Liver (tissue), 9 donors: ENCODE measurements around the gene BTN3A1. TPM values are rescaled to one million over a fixed set of nuclear protein-coding genes. Genes with fewer than 3 reads are reported as not detected.

Experiments
- DNase-seq: peaks from one replicate; pipeline ENCODE4 v3.0.0-alpha.2; 2017; ENCODE audit warnings: low spot score
- H3K27ac ChIP-seq, 2 donors: one replicate each; pipeline ENCODE4 v1.7.0; 2013; ENCODE audit warnings: inconsistent platforms in 2 of 2, low read length in 2 of 2, control low read depth in 1 of 2, low read depth in 1 of 2, mild to moderate bottlenecking in 1 of 2
- H3K27me3 ChIP-seq, 4 donors: one replicate each; pipeline versions ENCODE4 v1.6.1 to v1.7.0; 2013; ENCODE audit warnings: low read length in 3 of 4, inconsistent platforms in 1 of 4, mild to moderate bottlenecking in 1 of 4, moderate library complexity in 1 of 4; ENCODE audit not compliant: control insufficient read depth in 4 of 4, insufficient read depth in 4 of 4
- H3K36me3 ChIP-seq, 4 donors: one replicate each; pipeline versions ENCODE4 v1.6.1 to v1.7.0; 2013; ENCODE audit warnings: low read length in 3 of 4, mild to moderate bottlenecking in 3 of 4, low read depth in 1 of 4, moderate library complexity in 1 of 4; ENCODE audit not compliant: control insufficient read depth in 4 of 4, insufficient read depth in 3 of 4
- H3K4me1 ChIP-seq, 4 donors: one replicate each; pipeline versions ENCODE4 v1.6.1 to v1.7.0; 2013; ENCODE audit warnings: low read length in 3 of 4, mild to moderate bottlenecking in 3 of 4, moderate library complexity in 1 of 4; ENCODE audit not compliant: control insufficient read depth in 4 of 4, insufficient read depth in 4 of 4
- H3K4me3 ChIP-seq, 3 donors: one replicate each; pipeline versions ENCODE4 v1.6.1 to v1.7.0; 2013; ENCODE audit warnings: low read length in 3 of 3, control low read depth in 1 of 3, low read depth in 1 of 3, mild to moderate bottlenecking in 1 of 3
- H3K9ac ChIP-seq, 2 donors: one replicate each; pipeline ENCODE4 v1.7.0; 2013; ENCODE audit warnings: low read length in 2 of 2, mild to moderate bottlenecking in 2 of 2, moderate library complexity in 2 of 2, control low read depth in 1 of 2, low read depth in 1 of 2
- H3K9me3 ChIP-seq, 4 donors: one replicate each; pipeline versions ENCODE4 v1.6.1 to v1.7.0; 2013; ENCODE audit warnings: low read length in 3 of 4; ENCODE audit not compliant: control insufficient read depth in 4 of 4
- EGR1 ChIP-seq, 2 donors: IDR thresholded peaks; 2 replicates each; pipeline ENCODE4 v1.6.1; 2016 to 2018; ENCODE audit warnings: antibody characterized with exemption in 2 of 2, low read depth in 2 of 2
- FOXA1 ChIP-seq: IDR thresholded peaks from 2 replicates; pipeline ENCODE4 v1.6.1; 2016; ENCODE audit warnings: antibody characterized with exemption
- FOXA2 ChIP-seq: IDR thresholded peaks from 2 replicates; pipeline ENCODE4 v1.6.1; 2016; ENCODE audit warnings: antibody characterized with exemption
- GABPA ChIP-seq, 2 donors: IDR thresholded peaks in 1 of 2; conservative IDR thresholded peaks in 1 of 2; 2 replicates each; pipeline ENCODE4 v1.6.1; 2016; ENCODE audit warnings: antibody characterized with exemption in 2 of 2, mild to moderate bottlenecking in 1 of 2, moderate library complexity in 1 of 2
- HNF4A ChIP-seq, 2 donors: conservative IDR thresholded peaks; 2 replicates each; pipeline ENCODE4 v1.6.1; 2016; ENCODE audit warnings: antibody characterized with exemption in 2 of 2, mild to moderate bottlenecking in 2 of 2
- HNF4G ChIP-seq: IDR thresholded peaks from 2 replicates; pipeline ENCODE4 v1.6.1; 2016; ENCODE audit warnings: antibody characterized with exemption
- JUND ChIP-seq, 2 donors: IDR thresholded peaks; 2 replicates each; pipeline ENCODE4 v1.6.1; 2016; ENCODE audit warnings: antibody characterized with exemption in 2 of 2
- NR2F2 ChIP-seq: IDR thresholded peaks from 2 replicates; pipeline ENCODE4 v1.6.1; 2016; ENCODE audit warnings: antibody characterized with exemption
- RAD21 ChIP-seq, 2 donors: IDR thresholded peaks; 2 replicates each; pipeline ENCODE4 v1.6.1; 2016; ENCODE audit warnings: antibody characterized with exemption in 2 of 2, mild to moderate bottlenecking in 2 of 2
- RXRA ChIP-seq, 2 donors: IDR thresholded peaks; 2 replicates each; pipeline ENCODE4 v1.6.1; 2017 to 2018; ENCODE audit warnings: antibody characterized with exemption in 2 of 2, mild to moderate bottlenecking in 1 of 2
- SP1 ChIP-seq: IDR thresholded peaks from 2 replicates; pipeline ENCODE4 v1.6.1; 2018; ENCODE audit warnings: antibody characterized with exemption, mild to moderate bottlenecking
- TAF1 ChIP-seq: conservative IDR thresholded peaks from 2 replicates; pipeline ENCODE4 v1.6.1; 2016; ENCODE audit warnings: antibody characterized with exemption, mild to moderate bottlenecking
- YY1 ChIP-seq: IDR thresholded peaks from 2 replicates; pipeline ENCODE4 v1.6.1; 2016; ENCODE audit warnings: antibody characterized with exemption, mild to moderate bottlenecking
- WGBS: extraction: QIAGEN DNeasy Blood & Tissue Kit; methylation state at CpG from one replicate; pipeline ENCODE4 v1.1.7; 2013; 5-methylcytosine and 5-hydroxymethylcytosine counted together
- polyA plus RNA-seq, 2 donors: library from polyadenylated mRNA; stranded (reverse) in 1 of 2; unstranded in 1 of 2; fragments of 200-250 nt in 1 of 2; fragments of >200 nt in 1 of 2; fragmentation: Nextera tagmentation in 1 of 2; extraction: Ambion mirVana in 1 of 2; gene quantifications; one replicate each; pipeline versions ENCODE4 v1.2.1 to v1.2.3, GENCODE V29; 2013 to 2015
- total RNA-seq, 2 donors: library from RNA; depleted of rRNA; stranded (reverse); fragments of >200 nt; gene quantifications; one replicate each; pipeline ENCODE4 v1.2.3, GENCODE V29; 2014
- TF ChIP-seq, protein P1 (sequence below): IDR thresholded peaks from 2 replicates; pipeline ENCODE4 v1.6.1; 2016; ENCODE audit warnings: antibody characterized with exemption
- TF ChIP-seq, protein P2 (sequence below): IDR thresholded peaks from 2 replicates; pipeline ENCODE4 v1.6.1; 2016; ENCODE audit warnings: antibody characterized with exemption, mild to moderate bottlenecking
- TF ChIP-seq, protein P3 (sequence below): IDR thresholded peaks from 2 replicates; pipeline ENCODE4 v1.6.1; 2016; ENCODE audit warnings: antibody characterized with exemption
- TF ChIP-seq, protein P4 (sequence below): IDR thresholded peaks from 2 replicates; pipeline ENCODE4 v1.6.1; 2016; ENCODE audit warnings: antibody characterized with exemption
- TF ChIP-seq, protein P5 (sequence below): fragments of 150-350 bp; IDR thresholded peaks from 2 replicates; pipeline ENCODE4 v1.5.1; 2017; ENCODE audit warnings: improper control_type of control experiment, low read depth, low read length; ENCODE audit not compliant: missing input control
- donor health status: healthy.
- donor health status: healthy.
- donor health status: healthy.
- donor health status: healthy.
- donor health status: healthy.

BTN3A1 gene
- total and polyA plus RNA-seq, 4 donors = 2.3 to 17.1 (median 6.3) TPM

DNA sequence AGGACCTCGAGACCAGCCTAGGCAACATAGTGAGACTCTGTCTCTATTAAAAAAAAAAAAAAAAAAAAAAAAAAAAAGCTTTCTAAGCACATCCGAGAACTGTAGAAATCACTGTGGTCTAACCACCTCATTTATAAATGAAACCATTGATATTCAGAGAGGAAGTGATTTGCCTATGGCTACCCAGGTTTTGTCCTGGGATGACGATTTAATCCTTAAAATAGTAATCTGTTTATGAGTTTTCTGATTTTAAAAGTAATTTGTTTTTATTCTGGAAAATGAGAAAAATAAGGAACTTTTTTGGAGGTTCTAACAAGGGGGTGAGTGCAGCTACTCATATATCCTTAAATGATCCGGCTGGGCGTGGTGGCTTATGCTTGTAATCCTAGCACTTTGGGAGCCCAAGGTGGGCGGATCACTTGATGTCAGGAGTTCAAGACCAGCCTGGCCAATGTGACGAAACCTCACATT lies 43.5 kb upstream of the BTN3A1 start:
- no peak overlapping the region for H3K27ac ChIP-seq

More for the DNA sequence above, 43.5 kb upstream of the BTN3A1 start:
- Histone ChIP-seq H3K9me3 (no peaks in the 10 kb centered on the region), H3K27me3 (no peaks in the 10 kb centered on the region), H3K4me1 (no peaks in the 10 kb centered on the region), H3K4me3 (no peak overlapping the region), H3K9ac (no peak overlapping the region), H3K36me3 (no peaks in the 10 kb centered on the region)
- DNase-seq = no peak
- TF ChIP-seq HNF4A (conservative IDR thresholded peaks at IDR 0.05) (no peak), SP1 (no peak), JUND (IDR thresholded peaks at IDR 0.05) (no peak), TAF1 (no peak), FOXA2 (no peak), FOXA1 (no peak), RAD21 (IDR thresholded peaks at IDR 0.05) (no peak), YY1 (no peak), HNF4G (no peak), GABPA (IDR thresholded peaks at IDR 0.05 in 1 of 2, conservative IDR thresholded peaks at IDR 0.05 in 1 of 2) (no peak), RXRA (IDR thresholded peaks at IDR 0.05) (no peak), NR2F2 (no peak), EGR1 (IDR thresholded peaks at IDR 0.05; ENCODE audit: low read depth in 2 of 2) (no peak)
- TF ChIP-seq, protein P1, sequence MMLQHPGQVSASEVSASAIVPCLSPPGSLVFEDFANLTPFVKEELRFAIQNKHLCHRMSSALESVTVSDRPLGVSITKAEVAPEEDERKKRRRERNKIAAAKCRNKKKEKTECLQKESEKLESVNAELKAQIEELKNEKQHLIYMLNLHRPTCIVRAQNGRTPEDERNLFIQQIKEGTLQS = no peak
- TF ChIP-seq, protein P2, sequence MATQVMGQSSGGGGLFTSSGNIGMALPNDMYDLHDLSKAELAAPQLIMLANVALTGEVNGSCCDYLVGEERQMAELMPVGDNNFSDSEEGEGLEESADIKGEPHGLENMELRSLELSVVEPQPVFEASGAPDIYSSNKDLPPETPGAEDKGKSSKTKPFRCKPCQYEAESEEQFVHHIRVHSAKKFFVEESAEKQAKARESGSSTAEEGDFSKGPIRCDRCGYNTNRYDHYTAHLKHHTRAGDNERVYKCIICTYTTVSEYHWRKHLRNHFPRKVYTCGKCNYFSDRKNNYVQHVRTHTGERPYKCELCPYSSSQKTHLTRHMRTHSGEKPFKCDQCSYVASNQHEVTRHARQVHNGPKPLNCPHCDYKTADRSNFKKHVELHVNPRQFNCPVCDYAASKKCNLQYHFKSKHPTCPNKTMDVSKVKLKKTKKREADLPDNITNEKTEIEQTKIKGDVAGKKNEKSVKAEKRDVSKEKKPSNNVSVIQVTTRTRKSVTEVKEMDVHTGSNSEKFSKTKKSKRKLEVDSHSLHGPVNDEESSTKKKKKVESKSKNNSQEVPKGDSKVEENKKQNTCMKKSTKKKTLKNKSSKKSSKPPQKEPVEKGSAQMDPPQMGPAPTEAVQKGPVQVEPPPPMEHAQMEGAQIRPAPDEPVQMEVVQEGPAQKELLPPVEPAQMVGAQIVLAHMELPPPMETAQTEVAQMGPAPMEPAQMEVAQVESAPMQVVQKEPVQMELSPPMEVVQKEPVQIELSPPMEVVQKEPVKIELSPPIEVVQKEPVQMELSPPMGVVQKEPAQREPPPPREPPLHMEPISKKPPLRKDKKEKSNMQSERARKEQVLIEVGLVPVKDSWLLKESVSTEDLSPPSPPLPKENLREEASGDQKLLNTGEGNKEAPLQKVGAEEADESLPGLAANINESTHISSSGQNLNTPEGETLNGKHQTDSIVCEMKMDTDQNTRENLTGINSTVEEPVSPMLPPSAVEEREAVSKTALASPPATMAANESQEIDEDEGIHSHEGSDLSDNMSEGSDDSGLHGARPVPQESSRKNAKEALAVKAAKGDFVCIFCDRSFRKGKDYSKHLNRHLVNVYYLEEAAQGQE = no peak
- TF ChIP-seq, protein P3, sequence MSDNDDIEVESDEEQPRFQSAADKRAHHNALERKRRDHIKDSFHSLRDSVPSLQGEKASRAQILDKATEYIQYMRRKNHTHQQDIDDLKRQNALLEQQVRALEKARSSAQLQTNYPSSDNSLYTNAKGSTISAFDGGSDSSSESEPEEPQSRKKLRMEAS = no peak
- TF ChIP-seq, protein P4, sequence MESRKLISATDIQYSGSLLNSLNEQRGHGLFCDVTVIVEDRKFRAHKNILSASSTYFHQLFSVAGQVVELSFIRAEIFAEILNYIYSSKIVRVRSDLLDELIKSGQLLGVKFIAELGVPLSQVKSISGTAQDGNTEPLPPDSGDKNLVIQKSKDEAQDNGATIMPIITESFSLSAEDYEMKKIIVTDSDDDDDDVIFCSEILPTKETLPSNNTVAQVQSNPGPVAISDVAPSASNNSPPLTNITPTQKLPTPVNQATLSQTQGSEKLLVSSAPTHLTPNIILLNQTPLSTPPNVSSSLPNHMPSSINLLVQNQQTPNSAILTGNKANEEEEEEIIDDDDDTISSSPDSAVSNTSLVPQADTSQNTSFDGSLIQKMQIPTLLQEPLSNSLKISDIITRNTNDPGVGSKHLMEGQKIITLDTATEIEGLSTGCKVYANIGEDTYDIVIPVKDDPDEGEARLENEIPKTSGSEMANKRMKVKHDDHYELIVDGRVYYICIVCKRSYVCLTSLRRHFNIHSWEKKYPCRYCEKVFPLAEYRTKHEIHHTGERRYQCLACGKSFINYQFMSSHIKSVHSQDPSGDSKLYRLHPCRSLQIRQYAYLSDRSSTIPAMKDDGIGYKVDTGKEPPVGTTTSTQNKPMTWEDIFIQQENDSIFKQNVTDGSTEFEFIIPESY = no peak
- TF ChIP-seq, protein P5, sequence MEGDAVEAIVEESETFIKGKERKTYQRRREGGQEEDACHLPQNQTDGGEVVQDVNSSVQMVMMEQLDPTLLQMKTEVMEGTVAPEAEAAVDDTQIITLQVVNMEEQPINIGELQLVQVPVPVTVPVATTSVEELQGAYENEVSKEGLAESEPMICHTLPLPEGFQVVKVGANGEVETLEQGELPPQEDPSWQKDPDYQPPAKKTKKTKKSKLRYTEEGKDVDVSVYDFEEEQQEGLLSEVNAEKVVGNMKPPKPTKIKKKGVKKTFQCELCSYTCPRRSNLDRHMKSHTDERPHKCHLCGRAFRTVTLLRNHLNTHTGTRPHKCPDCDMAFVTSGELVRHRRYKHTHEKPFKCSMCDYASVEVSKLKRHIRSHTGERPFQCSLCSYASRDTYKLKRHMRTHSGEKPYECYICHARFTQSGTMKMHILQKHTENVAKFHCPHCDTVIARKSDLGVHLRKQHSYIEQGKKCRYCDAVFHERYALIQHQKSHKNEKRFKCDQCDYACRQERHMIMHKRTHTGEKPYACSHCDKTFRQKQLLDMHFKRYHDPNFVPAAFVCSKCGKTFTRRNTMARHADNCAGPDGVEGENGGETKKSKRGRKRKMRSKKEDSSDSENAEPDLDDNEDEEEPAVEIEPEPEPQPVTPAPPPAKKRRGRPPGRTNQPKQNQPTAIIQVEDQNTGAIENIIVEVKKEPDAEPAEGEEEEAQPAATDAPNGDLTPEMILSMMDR = no peak
- WGBS = 91% methylated on average over 7 of the region's 7 CpGs
